LNCAP (cell line): ENCODE data around the gene HOATZ.

Experiments used
- CTCF ChIP-seq: fragments of 450-650 bp; IDR thresholded peaks from 2 replicates; pipeline ENCODE4 v1.5.1; 2017; ENCODE audit warnings: mild to moderate bottlenecking

HOATZ gene

DNA sequence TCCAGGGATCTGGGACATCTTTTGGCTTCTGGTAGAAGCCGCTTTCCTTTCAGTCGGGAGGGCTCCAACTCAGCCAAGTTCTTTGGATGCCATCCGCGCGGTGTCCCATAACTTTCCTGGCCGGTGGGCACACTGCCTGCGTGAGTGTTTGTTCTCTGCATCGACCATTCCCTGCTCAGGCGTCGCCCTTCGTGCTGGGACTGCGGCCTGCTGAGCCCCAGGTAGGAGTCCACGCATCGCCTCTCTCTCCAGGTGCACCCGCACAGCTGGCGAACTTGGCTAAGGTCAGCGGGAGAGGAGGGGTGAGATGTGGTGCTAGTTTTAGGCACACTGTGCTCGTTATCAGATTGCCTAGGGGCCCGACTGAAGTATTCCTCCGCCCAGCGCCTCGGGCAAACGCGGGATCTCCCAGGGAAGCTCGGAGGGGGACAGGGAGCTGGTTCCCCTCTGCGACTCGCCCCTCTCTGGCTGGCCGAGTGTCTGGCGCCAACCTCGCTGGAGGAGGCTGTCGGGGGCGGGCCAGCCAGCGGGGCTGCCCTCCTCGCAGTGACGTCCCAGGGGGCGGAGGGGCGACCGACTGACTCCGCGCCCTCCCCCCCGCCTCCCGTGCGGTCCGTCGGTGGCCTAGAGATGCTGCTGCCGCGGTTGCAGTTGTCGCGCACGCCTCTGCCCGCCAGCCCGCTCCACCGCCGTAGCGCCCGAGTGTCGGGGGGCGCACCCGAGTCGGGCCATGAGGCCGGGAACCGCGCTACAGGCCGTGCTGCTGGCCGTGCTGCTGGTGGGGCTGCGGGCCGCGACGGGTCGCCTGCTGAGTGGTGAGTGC lies 25.7 kb downstream of the HOATZ start, which contains the start of gene LAYN:
LAYN (plus strand) TSS at position 607 of the 823 bp plus-strand sequence; CDS start at position 731, 124 bp downstream.
- no peak for TF ChIP-seq CTCF

DNA sequence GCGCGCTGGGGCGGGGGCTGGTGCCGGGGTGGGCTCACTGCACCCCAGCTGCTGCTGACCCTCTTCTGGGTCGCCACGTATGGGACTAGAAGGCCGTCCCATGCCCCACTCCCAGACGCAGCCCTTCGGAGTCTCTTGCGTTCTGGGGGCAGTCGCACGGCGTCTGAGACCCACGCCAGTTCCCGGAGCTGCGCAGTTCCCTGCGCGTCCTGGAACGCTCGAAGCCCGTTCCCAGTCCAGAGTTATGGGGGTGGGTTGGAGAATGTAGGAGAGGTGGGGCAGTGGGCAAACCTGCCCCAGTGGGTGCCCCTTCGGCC lies 26.3 kb downstream of the HOATZ start:
- no peak for TF ChIP-seq CTCF

- no peak for TF ChIP-seq CTCF
Observed at GRCh38 chr11:111541254-111542061, 26.9 kb downstream of the HOATZ start.

DNA sequence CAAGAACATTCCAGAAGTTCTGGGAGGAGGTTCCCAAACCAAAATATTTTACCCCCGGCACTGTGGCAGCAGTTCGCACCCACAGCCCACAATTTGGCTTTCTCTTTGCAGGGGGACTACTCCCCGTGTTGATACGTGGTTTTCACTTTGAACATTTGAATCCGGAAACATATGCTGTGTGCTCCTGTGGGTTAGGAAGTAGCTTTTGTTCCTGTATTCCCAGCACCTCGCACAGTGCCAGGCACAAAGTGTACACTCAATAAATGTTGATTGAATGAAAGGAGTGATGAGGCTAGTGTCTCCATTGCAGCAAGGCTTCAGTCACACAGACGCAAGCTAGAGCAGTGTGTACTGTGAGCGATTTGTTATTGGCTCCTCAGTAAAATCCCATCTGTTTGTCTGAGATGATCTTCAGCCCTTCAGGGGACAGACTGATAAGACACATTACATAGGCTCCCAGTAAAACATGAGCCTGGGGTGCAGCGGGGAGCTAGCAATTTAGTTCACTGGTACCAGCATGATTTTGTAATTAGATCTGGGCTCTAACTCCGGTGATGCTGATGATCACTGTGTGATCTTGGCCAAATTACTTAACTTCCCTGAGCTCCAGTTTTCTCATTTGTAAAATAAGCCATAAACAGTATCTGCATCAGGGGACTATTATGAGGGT lies 28.2 kb downstream of the HOATZ start:
- no peak for TF ChIP-seq CTCF

DNA sequence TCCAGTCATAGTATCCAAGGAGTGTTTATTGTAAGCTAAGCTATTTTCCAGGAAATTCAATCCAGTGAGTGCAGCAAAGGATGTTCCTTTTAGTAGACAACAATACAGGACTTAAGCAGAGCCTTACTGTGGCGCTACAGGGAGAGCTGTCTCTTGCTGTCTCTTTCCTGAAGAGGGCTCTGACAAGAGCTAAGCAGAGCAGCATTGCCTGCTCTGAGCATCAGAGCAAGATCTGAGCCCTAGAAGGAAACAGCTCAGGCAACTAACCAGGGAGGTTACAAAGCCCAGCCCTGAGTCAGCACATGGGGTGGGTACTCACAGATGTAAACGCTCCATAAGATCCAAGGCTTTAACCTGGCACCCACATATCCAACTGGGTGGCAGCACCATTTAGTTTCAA lies 33.9 kb downstream of the HOATZ start:
- TF ChIP-seq CTCF: no peak

- no peak for TF ChIP-seq CTCF
Observed at GRCh38 chr11:111549196-111549868, 34.8 kb downstream of the HOATZ start.

DNA sequence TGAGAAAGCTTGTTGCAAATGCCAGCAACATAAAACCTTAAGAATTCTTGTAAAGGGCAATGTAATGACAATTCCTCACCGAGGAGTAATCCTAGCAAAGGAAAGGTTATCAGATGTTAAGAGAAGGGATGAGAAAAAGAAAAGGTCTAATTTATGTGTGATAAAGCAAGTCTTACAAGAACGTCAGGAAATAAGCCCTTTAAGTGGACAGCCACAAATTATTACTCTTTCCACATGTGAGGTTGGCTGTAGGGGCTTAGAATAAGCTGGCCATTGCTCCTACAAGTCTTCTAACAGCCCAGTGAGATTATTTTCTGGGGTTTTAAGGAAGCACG lies 35.3 kb downstream of the HOATZ start:
- no peak for TF ChIP-seq CTCF
